Ovary (tissue), 9 donors: Measurements from ENCODE around the gene DAAM1. TPM values are rescaled to one million over a fixed set of nuclear protein-coding genes. Genes with fewer than 3 reads are reported as not detected.

Source experiments
- DNase-seq, 5 donors: peaks; one replicate each; pipeline ENCODE4 v3.0.0-alpha.2; 2019 to 2020
- H3K27ac ChIP-seq, 2 donors: fragments of 200-600 bp; one replicate each; pipeline versions ENCODE4 v1.5.1 to v1.8.0; 2019 to 2022
- H3K27me3 ChIP-seq: fragments of 200-600 bp; one replicate; pipeline ENCODE4 v1.8.0; 2022
- H3K36me3 ChIP-seq: fragments of 200-600 bp; sonication (generic); one replicate; pipeline ENCODE4 v1.5.1; 2019
- H3K4me1 ChIP-seq: one replicate; pipeline ENCODE4 v1.8.1; 2013; ENCODE audit warnings: mild to moderate bottlenecking, moderate library complexity; ENCODE audit not compliant: insufficient read depth
- H3K4me3 ChIP-seq: fragments of 200-600 bp; sonication (generic); one replicate; pipeline ENCODE4 v1.5.1; 2017
- H3K9me3 ChIP-seq, 2 donors: fragments of 200-600 bp in 1 of 2; sonication (generic) in 1 of 2; one replicate each; pipeline versions ENCODE4 v1.5.1 to v1.8.1; 2013 to 2019; ENCODE audit warnings: mild to moderate bottlenecking in 1 of 2, moderate library complexity in 1 of 2
- CTCF ChIP-seq, 3 donors: fragments of 450-650 bp in 2 of 3; fragments of 200-600 bp in 1 of 3; IDR thresholded peaks; one replicate each; pipeline versions ENCODE4 v1.5.1 to v1.8.0; 2016 to 2022; ENCODE audit warnings: antibody characterized with exemption in 3 of 3, mild to moderate bottlenecking in 1 of 3
- EP300 ChIP-seq: sonication (generic); formaldehyde crosslinking; IDR thresholded peaks from one replicate; pipeline ENCODE4 v1.6.1; 2017; ENCODE audit warnings: antibody characterized with exemption
- POLR2A ChIP-seq: fragments of 450-650 bp; IDR thresholded peaks from one replicate; pipeline ENCODE4 v1.6.1; 2017; ENCODE audit warnings: antibody characterized with exemption, mild to moderate bottlenecking, moderate library complexity
- WGBS, 3 donors: extraction: QIAGEN DNeasy Blood & Tissue Kit in 1 of 3; methylation state at CpG; one replicate each; pipeline versions ENCODE4 v1.1.5 to v1.1.7; 2013 to 2017; 5-methylcytosine and 5-hydroxymethylcytosine counted together
- intact Hi-C, 4 donors: fragments of 100-400 bp; cut with DNase I; formaldehyde crosslinking; loops; one replicate each; pipeline versions ENCODE4 v1.11.0 to v1.15.1; 2022 to 2023
- polyA plus RNA-seq, 2 donors: library from polyadenylated mRNA; stranded (reverse); fragments of 200-250 nt in 1 of 2; fragments of 350-450 nt in 1 of 2; fragmentation: Illumina TruSeq in 1 of 2; extraction: RNeasy Lipid Tissue Mini Kit (QIAGEN cat#74804) in 1 of 2; gene quantifications; one replicate each; pipeline ENCODE4 v1.2.3, GENCODE V29; 2013 to 2014
- total RNA-seq, 7 donors: library from RNA; depleted of rRNA in 2 of 7; stranded (reverse); fragments of >200 nt in 2 of 7; fragmentation: NEBNext Ultra II Directional in 3 of 7; extraction: Animal tissue kit (Norgen Biotek cat#: 25700) in 3 of 7; gene quantifications; one replicate each; pipeline versions ENCODE4 v1.1.0 to v1.2.4, GENCODE V29; 2016 to 2023
- donor health status: DM: no; HTN: no; CAD: no; lungs with moderate emphysema.
- donor health status: DM: no; HTN: no; CAD: no.
- donor health status: Bipolar disorder and iron deficiency.
- donor health status: DM: yes; HTN: yes; CAD: no.
- donor health status: DM: no; HTN: no; CAD: no.
- donor health status: DM: yes; HTN: yes; CAD: no.

DAAM1 gene
- total and polyA plus RNA-seq, 9 donors = 19.0 to 83.3 (median 35.3) TPM

GRCh38 chr14:59221568-59221967 lies 33.1 kb downstream of the DAAM1 start:
- no peak overlapping the region for H3K4me3 ChIP-seq
- TF ChIP-seq CTCF (IDR thresholded peaks at IDR 0.05) = no peak
- no peak for TF ChIP-seq POLR2A
- no peak for TF ChIP-seq EP300
- peaks cover 16% of the 10 kb centered on the region for H3K4me1 ChIP-seq
- intact Hi-C loops = no loop called here
- no peaks in the 10 kb centered on the region for H3K27me3 ChIP-seq
- DNase-seq = no peak
- no peak overlapping the region for H3K27ac ChIP-seq
- 73 to 89% (median 88%) methylated on average over 2 of the region's 2 CpGs for WGBS, 3 donors
- no peaks in the 10 kb centered on the region for H3K9me3 ChIP-seq
- no peaks in the 10 kb centered on the region for H3K36me3 ChIP-seq

GRCh38 chr14:59224341-59224740 lies 35.9 kb downstream of the DAAM1 start:
- Histone ChIP-seq H3K36me3 (no peaks in the 10 kb centered on the region), H3K4me3 (no peak overlapping the region), H3K27ac (no peak overlapping the region), H3K4me1 (peaks cover 14% of the 10 kb centered on the region), H3K9me3 (no peaks in the 10 kb centered on the region), H3K27me3 (no peaks in the 10 kb centered on the region)
- no peak for DNase-seq
- 90 to 94% (median 93%) methylated on average over 3 of the region's 3 CpGs for WGBS, 3 donors
- intact Hi-C loops = no loop called here
- TF ChIP-seq CTCF (IDR thresholded peaks at IDR 0.05) = no peak
- TF ChIP-seq POLR2A = no peak
- TF ChIP-seq EP300 = no peak

- no peak for TF ChIP-seq POLR2A
- TF ChIP-seq EP300 = no peak
- no peak for TF ChIP-seq CTCF (IDR thresholded peaks at IDR 0.05)
- H3K4me1 ChIP-seq = peaks cover 11% of the 10 kb centered on the region
- H3K9me3 ChIP-seq = no peaks in the 10 kb centered on the region
- intact Hi-C loops = no loop called here
- no peak overlapping the region for H3K27ac ChIP-seq
- 91 to 97% (median 95%) methylated on average over 2 of the region's 2 CpGs for WGBS, 3 donors
- no peaks in the 10 kb centered on the region for H3K36me3 ChIP-seq
- no peaks in the 10 kb centered on the region for H3K27me3 ChIP-seq
- no peak for DNase-seq
- H3K4me3 ChIP-seq = no peak overlapping the region
Observed at GRCh38 chr14:59225281-59225680, 36.8 kb downstream of the DAAM1 start.

- Histone ChIP-seq H3K27me3 (no peaks in the 10 kb centered on the region), H3K36me3 (no peaks in the 10 kb centered on the region), H3K27ac (no peak overlapping the region), H3K4me1 (peaks cover 3% of the 10 kb centered on the region), H3K9me3 (no peaks in the 10 kb centered on the region), H3K4me3 (no peak overlapping the region)
- WGBS, 3 donors = 35 to 39% (median 38%) methylated on average over 3 of the region's 3 CpGs
- no peak for DNase-seq
- TF ChIP-seq CTCF (IDR thresholded peaks at IDR 0.05) = no peak
- TF ChIP-seq EP300 = no peak
- no peak for TF ChIP-seq POLR2A
- intact Hi-C loops = loop anchor here in 1 of 4 donors (2.0 kb wide), 1 partner anchor 52 kb away; no protein-coding TSS in a partner anchor
Observed at GRCh38 chr14:59228421-59228820, 40.0 kb downstream of the DAAM1 start.
